HepG2 (cell line): Measurements from ENCODE around the gene BMF. TPM values are rescaled to one million over a fixed set of nuclear protein-coding genes. Genes with fewer than 3 reads are reported as not detected.

ENCODE experiments used
- FOSL2 ChIP-seq: sonication (generic); formaldehyde crosslinking; IDR thresholded peaks from 2 replicates; pipeline ENCODE4 v1.4.0; 2020; ENCODE audit warnings: missing genetic modification reagents
- GATAD2A ChIP-seq: IDR thresholded peaks from 2 replicates; pipeline ENCODE4 v1.6.1; 2016
- HDAC1 ChIP-seq: sonication (generic); formaldehyde crosslinking; IDR thresholded peaks from 2 replicates; pipeline ENCODE4 v1.5.1; 2020; ENCODE audit warnings: mild to moderate bottlenecking, missing genetic modification reagents
- HMG20A ChIP-seq: IDR thresholded peaks from 2 replicates; pipeline ENCODE4 v1.6.1; 2016; ENCODE audit warnings: borderline replicate concordance
- HOXA5 ChIP-seq: sonication (generic); formaldehyde crosslinking; IDR thresholded peaks from 2 replicates; pipeline ENCODE4 v1.4.0; 2020; ENCODE audit warnings: missing genetic modification reagents
- KMT2B ChIP-seq: IDR thresholded peaks from 2 replicates; pipeline ENCODE4 v1.6.1; 2016; ENCODE audit warnings: missing genetic modification reagents, missing compliant biosample characterization
- MAZ ChIP-seq, 2 experiments: sonication (generic) in 1 of 2; formaldehyde crosslinking in 1 of 2; IDR thresholded peaks; 2 replicates each; pipeline versions ENCODE4 v1.5.0 to v1.6.1; 2012 to 2020; ENCODE audit warnings: low read depth in 2 of 2, mild to moderate bottlenecking in 2 of 2, borderline replicate concordance in 1 of 2, improper control_type of control experiment in 1 of 2, low read length in 1 of 2, missing genetic modification reagents in 1 of 2, moderate library complexity in 1 of 2
- MIER3 ChIP-seq: IDR thresholded peaks from 2 replicates; pipeline ENCODE4 v1.6.1; 2016; ENCODE audit warnings: missing compliant biosample characterization, borderline replicate concordance
- PHF21A ChIP-seq: sonication (generic); formaldehyde crosslinking; IDR thresholded peaks from 2 replicates; pipeline ENCODE4 v1.5.0; 2020; ENCODE audit warnings: mild to moderate bottlenecking, missing genetic modification reagents
- RBM39 ChIP-seq: fragments of 200-400 bp; formaldehyde crosslinking; IDR thresholded peaks from one replicate; pipeline ENCODE4 v1.6.1; 2018; ENCODE audit warnings: antibody characterized with exemption, mild to moderate bottlenecking, low read depth, low read length; ENCODE audit not compliant: poor library complexity, severe bottlenecking
- SAP130 ChIP-seq: IDR thresholded peaks from 2 replicates; pipeline ENCODE4 v1.6.1; 2016; ENCODE audit warnings: low read depth
- SRSF9 ChIP-seq: fragments of 200-400 bp; formaldehyde crosslinking; IDR thresholded peaks from 2 replicates; pipeline ENCODE4 v1.6.1; 2018; ENCODE audit warnings: borderline replicate concordance, mild to moderate bottlenecking, low read depth, low read length; ENCODE audit not compliant: insufficient read depth, poor library complexity, severe bottlenecking
- SSRP1 ChIP-seq: IDR thresholded peaks from 2 replicates; pipeline ENCODE4 v1.6.1; 2016; ENCODE audit warnings: control low read depth
- YY1 ChIP-seq: IDR thresholded peaks from 2 replicates; pipeline ENCODE4 v1.6.1; 2011; ENCODE audit warnings: low read length, low read depth, moderate library complexity, mild to moderate bottlenecking; ENCODE audit not compliant: insufficient read depth, insufficient replicate concordance
- ZFP62 ChIP-seq: sonication (generic); formaldehyde crosslinking; IDR thresholded peaks from 2 replicates; pipeline ENCODE4 v1.4.0; 2020; ENCODE audit warnings: missing genetic modification reagents
- ZIK1 ChIP-seq: sonication (generic); formaldehyde crosslinking; IDR thresholded peaks from 2 replicates; pipeline ENCODE4 v1.5.0; 2020; ENCODE audit warnings: mild to moderate bottlenecking, low read depth, missing genetic modification reagents, borderline replicate concordance
- ZNF292 ChIP-seq: sonication (generic); formaldehyde crosslinking; IDR thresholded peaks from 2 replicates; pipeline ENCODE4 v1.8.1; 2022; ENCODE audit warnings: mild to moderate bottlenecking, low read depth, missing genetic modification reagents, borderline replicate concordance
- polyA plus RNA-seq, 8 experiments: library from polyadenylated mRNA; depleted of rRNA in 3 of 8; stranded (reverse) in 7 of 8; unstranded in 1 of 8; fragments of >200 nt; fragmentation: Illumina TruSeq in 4 of 8; extraction: Trizol in 4 of 8; gene quantifications; 2 replicates each; pipeline versions ENCODE4 v1.2.1 to v1.2.3, GENCODE V29; 2011 to 2016; ENCODE audit warnings: low read depth in 4 of 8, missing spikeins in 1 of 8, mixed read lengths in 1 of 8; ENCODE audit not compliant: insufficient read depth in 1 of 8
- total RNA-seq, 5 experiments: library from RNA; depleted of rRNA; stranded (reverse); fragments of >200 nt; fragmentation: Illumina TruSeq; extraction: Trizol; gene quantifications; 2 replicates each; pipeline ENCODE4 v1.2.3, GENCODE V29; 2016; ENCODE audit warnings: low read depth in 1 of 5
- TF ChIP-seq, protein P1 (sequence below): sonication (generic); formaldehyde crosslinking; IDR thresholded peaks from 2 replicates; pipeline ENCODE4 v1.5.1; 2020; ENCODE audit warnings: mild to moderate bottlenecking, missing genetic modification reagents
- TF ChIP-seq, protein P2 (sequence below): sonication (generic); formaldehyde crosslinking; IDR thresholded peaks from 2 replicates; pipeline ENCODE4 v1.8.0; 2022; ENCODE audit warnings: missing genetic modification reagents, mild to moderate bottlenecking, inconsistent platforms, borderline replicate concordance
- TF ChIP-seq, protein P3 (sequence below): sonication (generic); formaldehyde crosslinking; conservative IDR thresholded peaks from 2 replicates; pipeline ENCODE4 v1.8.0; 2022; ENCODE audit warnings: mild to moderate bottlenecking, moderate library complexity, missing genetic modification reagents

Gene BMF
- total and polyA plus RNA-seq, 2 of the 13 experiments (the other 11 are each of a cell fraction or from before 2014, with no cell fraction given): 8.7 to 15.9 TPM

DNA sequence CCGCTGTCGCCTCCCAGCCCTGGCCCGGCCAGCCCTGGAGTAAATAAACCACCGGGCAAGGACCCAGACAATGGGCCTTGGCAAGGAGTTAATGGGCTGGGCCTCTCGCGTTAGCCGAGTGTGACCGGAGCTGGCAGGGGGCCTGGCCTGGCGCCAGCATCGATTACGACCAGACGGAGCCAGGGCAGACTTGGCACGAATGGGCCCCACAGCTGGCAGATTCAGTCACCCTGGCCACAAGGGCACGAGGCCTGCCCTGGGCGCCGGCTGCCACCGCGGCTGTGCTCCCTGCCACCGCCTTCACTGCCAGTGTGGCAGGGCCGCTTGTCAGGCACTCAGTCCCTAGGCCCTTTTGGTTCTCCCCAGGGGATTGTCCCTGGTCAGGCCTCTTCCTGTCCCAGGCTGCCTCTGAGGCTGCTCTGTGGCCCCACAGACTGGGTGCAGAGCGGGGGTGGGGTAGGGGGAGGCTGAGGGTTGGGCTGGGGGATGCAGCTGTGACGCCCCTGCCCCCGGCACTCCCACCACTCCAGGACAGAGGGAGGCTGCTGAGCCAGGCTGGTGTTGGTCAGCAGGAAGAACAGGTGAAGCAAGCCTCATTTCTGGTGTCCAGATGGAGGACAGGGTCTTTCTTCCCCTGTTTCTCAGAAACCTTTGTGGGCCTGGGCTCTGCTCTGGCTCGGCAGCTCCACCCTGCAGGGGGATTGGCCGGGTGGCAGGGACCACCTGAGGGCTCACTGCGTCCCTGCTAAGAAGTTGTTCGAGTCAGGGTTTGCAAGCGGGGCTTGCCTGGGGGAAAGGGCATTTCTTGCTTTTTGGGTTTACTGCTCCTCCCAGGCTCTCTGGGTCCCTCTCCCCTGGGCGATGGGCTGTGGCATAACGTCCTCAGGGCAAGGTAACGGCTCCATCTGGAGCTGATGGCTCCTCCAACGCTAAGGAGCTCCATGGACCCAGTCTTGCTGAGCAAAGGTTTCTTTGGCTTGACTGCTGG lies 39.2 kb downstream of the BMF start (continued):
- TF ChIP-seq, protein P1, sequence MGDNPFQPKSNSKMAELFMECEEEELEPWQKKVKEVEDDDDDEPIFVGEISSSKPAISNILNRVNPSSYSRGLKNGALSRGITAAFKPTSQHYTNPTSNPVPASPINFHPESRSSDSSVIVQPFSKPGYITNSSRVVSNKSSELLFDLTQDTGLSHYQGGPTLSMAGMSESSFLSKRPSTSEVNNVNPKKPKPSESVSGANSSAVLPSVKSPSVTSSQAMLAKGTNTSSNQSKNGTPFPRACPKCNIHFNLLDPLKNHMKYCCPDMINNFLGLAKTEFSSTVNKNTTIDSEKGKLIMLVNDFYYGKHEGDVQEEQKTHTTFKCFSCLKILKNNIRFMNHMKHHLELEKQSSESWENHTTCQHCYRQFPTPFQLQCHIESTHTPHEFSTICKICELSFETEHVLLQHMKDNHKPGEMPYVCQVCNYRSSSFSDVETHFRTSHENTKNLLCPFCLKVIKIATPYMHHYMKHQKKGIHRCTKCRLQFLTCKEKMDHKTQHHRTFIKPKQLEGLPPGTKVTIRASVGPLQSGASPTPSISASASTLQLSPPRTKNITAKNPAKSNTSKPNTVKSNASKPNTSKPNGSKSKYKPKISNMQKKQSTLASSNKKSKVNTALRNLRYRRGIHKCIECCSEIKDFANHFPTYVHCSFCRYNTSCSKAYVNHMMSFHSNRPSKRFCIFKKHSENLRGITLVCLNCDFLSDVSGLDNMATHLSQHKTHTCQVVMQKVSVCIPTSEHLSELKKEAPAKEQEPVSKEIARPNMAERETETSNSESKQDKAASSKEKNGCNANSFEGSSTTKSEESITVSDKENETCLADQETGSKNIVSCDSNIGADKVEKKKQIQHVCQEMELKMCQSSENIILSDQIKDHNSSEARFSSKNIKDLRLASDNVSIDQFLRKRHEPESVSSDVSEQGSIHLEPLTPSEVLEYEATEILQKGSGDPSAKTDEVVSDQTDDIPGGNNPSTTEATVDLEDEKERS (CRISPR knock-in tag): peak; percentile 56; the same call in 1 of the 2 replicates
- TF ChIP-seq SSRP1 (CRISPR knock-in tag) (no peak), SAP130 (CRISPR knock-in tag) (peak; percentile 50; the same call in 1 of the 2 replicates), RBM39 (peak; percentile 62), MAZ (IDR thresholded peaks at IDR 0.05; ENCODE audit: borderline replicate concordance, low read depth, low read length) (no peak), MAZ (CRISPR knock-in tag; IDR thresholded peaks at IDR 0.05; ENCODE audit: low read depth) (0 out of 2 replicates have a peak, but pooled peaks have one; percentile 38), HMG20A (CRISPR knock-in tag) (peak; percentile 40; the same call in 1 of the 2 replicates), GATAD2A (peak; percentile 82), HDAC1 (CRISPR knock-in tag) (peak; percentile 73), PHF21A (CRISPR knock-in tag) (0 out of 2 replicates have a peak, but pooled peaks have one; percentile 38), SRSF9 (no peak), ZIK1 (CRISPR knock-in tag) (peak; percentile 25; the same call in 1 of the 2 replicates), ZNF292 (CRISPR knock-in tag) (peak; percentile 75), YY1 (peak; percentile 34), FOSL2 (CRISPR knock-in tag) (peak; percentile 57), HOXA5 (CRISPR knock-in tag) (0 out of 2 replicates have a peak, but pooled peaks have one; percentile 53), ZFP62 (CRISPR knock-in tag) (no peak), KMT2B (CRISPR knock-in tag) (peak; percentile 28; the same call in 1 of the 2 replicates), MIER3 (0 out of 2 replicates have a peak, but pooled peaks have one; percentile 38)
- TF ChIP-seq, protein P2, sequence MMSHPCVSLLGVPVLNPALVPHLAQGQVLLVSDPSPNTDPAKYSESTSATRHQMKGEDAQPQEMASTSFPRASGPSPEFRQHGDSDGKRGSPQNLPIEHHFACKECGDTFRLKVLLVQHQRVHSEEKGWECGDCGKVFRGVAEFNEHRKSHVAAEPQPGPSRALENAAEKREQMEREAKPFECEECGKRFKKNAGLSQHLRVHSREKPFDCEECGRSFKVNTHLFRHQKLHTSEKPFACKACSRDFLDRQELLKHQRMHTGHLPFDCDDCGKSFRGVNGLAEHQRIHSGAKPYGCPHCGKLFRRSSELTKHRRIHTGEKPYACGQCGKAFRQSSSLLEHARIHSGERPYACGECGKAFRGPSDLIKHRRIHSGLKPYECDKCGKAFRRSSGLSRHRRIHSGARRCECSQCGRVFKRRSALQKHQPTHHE (CRISPR knock-in tag): no peak
- TF ChIP-seq, protein P3, sequence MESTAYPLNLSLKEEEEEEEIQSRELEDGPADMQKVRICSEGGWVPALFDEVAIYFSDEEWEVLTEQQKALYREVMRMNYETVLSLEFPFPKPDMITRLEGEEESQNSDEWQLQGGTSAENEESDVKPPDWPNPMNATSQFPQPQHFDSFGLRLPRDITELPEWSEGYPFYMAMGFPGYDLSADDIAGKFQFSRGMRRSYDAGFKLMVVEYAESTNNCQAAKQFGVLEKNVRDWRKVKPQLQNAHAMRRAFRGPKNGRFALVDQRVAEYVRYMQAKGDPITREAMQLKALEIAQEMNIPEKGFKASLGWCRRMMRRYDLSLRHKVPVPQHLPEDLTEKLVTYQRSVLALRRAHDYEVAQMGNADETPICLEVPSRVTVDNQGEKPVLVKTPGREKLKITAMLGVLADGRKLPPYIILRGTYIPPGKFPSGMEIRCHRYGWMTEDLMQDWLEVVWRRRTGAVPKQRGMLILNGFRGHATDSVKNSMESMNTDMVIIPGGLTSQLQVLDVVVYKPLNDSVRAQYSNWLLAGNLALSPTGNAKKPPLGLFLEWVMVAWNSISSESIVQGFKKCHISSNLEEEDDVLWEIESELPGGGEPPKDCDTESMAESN (CRISPR knock-in tag): no peak
